Panc1 (cell line): Measurements from ENCODE around the gene GLI3. TPM values are rescaled to one million over a fixed set of nuclear protein-coding genes. Genes with fewer than 3 reads are reported as not detected.

Experiments
- ATAC-seq: fragments of 200-7000 bp; cut with Tn5 transposase; 2 replicates; pipeline ENCODE4 v1.9.1; 2020; ENCODE audit warnings: mild to moderate bottlenecking, moderate library complexity
- BruUV-seq: library from RNA; stranded (reverse); fragments of 400-500 nt; replicated peaks from 2 replicates; lab custom pipeline; 2021; lab: Mats Ljungman, UMichigan
- CTCF ChIA-PET: fragments of 300-600 bp; sonication (Branson Sonifier 250); formaldehyde crosslinking; loops from one replicate; lab custom pipeline; 2022; ENCODE audit warnings: antibody characterized with exemption; lab: Charles Lee
- POLR2A ChIA-PET: fragments of 300-600 bp; sonication (Branson Sonifier 250); formaldehyde crosslinking; loops from one replicate; lab custom pipeline; 2022; ENCODE audit warnings: antibody characterized with exemption; lab: Charles Lee
- DNase-seq: peaks from one replicate; pipeline ENCODE4 v3.0.0-alpha.2; 2010; ENCODE audit warnings: low read depth, low spot score
- H3K27ac ChIP-seq: 2 replicates; pipeline ENCODE4 v1.5.1; 2011; ENCODE audit warnings: mild to moderate bottlenecking, low read length, inconsistent platforms
- H3K27me3 ChIP-seq: fragments of 200-500 bp; sonication (Bioruptor generic); 2 replicates; pipeline ENCODE4 v1.6.0; 2014; ENCODE audit warnings: low read length, inconsistent platforms; ENCODE audit not compliant: control insufficient read depth, insufficient read depth
- H3K36me3 ChIP-seq: fragments of 200-500 bp; sonication (Bioruptor generic); 2 replicates; pipeline ENCODE4 v1.5.1; 2014; ENCODE audit warnings: inconsistent platforms, mild to moderate bottlenecking, low read length, moderate library complexity; ENCODE audit not compliant: control insufficient read depth, insufficient read depth
- H3K4me1 ChIP-seq: 2 replicates; pipeline ENCODE4 v1.5.1; 2011; ENCODE audit warnings: inconsistent platforms, mild to moderate bottlenecking, low read length, moderate library complexity; ENCODE audit not compliant: control insufficient read depth, insufficient read depth
- H3K4me3 ChIP-seq, 2 experiments: 2 replicates each; pipeline ENCODE4 v1.5.1; 2011 to 2012; ENCODE audit warnings: low read depth in 2 of 2, low read length in 2 of 2, mild to moderate bottlenecking in 2 of 2, inconsistent platforms in 1 of 2, moderate library complexity in 1 of 2
- H3K9me3 ChIP-seq: fragments of 200-500 bp; sonication (Bioruptor generic); 2 replicates; pipeline ENCODE4 v1.5.1; 2014; ENCODE audit warnings: low read depth, mild to moderate bottlenecking, inconsistent platforms, low read length, moderate library complexity; ENCODE audit not compliant: control insufficient read depth, insufficient read depth
- CTCF ChIP-seq: fragments of 450-650 bp; IDR thresholded peaks from 2 replicates; pipeline ENCODE4 v1.5.1; 2017; ENCODE audit warnings: mild to moderate bottlenecking
- POLR2AphosphoS5 ChIP-seq: IDR thresholded peaks from 2 replicates; pipeline ENCODE4 v1.6.1; 2012; ENCODE audit warnings: mild to moderate bottlenecking, low read depth, low read length, moderate library complexity
- REST ChIP-seq, 2 experiments: IDR thresholded peaks; 2 replicates each; pipeline ENCODE4 v1.6.1; 2011 to 2012; ENCODE audit warnings: low read depth in 2 of 2, control low read depth in 1 of 2, low read length in 1 of 2, mild to moderate bottlenecking in 1 of 2, moderate library complexity in 1 of 2; ENCODE audit not compliant: insufficient read depth in 1 of 2
- SIN3A ChIP-seq: IDR thresholded peaks from 2 replicates; pipeline ENCODE4 v1.6.1; 2012; ENCODE audit warnings: low read depth, mild to moderate bottlenecking, low read length, moderate library complexity, borderline replicate concordance; ENCODE audit not compliant: insufficient read depth
- TCF7L2 ChIP-seq: IDR thresholded peaks from 2 replicates; pipeline ENCODE4 v1.6.1; 2011; ENCODE audit warnings: mild to moderate bottlenecking, low read depth, low read length, inconsistent platforms
- in situ Hi-C: cut with HindIII; loops from 2 replicates; pipeline ENCODE4 v1.10.0; 2016; ENCODE audit warnings: low sequenced_read_pairs, low pct_unique_long_range_greater_than_20kb
- intact Hi-C: fragments of 100-400 bp; cut with micrococcal nuclease; formaldehyde crosslinking; loops from one replicate; pipeline ENCODE4 v1.10.0; 2022; ENCODE audit not compliant: unreplicated experiment
- total RNA-seq: library from RNA; stranded (reverse); gene quantifications from one replicate; pipeline ENCODE4 v1.2.1, GENCODE V29; 2021; ENCODE audit not compliant: unreplicated experiment

GLI3 gene
- total RNA-seq, 1 experiment from 2014 or later = 3.7 TPM

GRCh38 chr7:42068554-42069280, 168.3 kb downstream of the GLI3 start:
- POLR2A ChIA-PET = no interaction called here
- no peak overlapping the region for H3K27ac ChIP-seq
- no peak overlapping the region for H3K4me3 ChIP-seq
- CTCF ChIA-PET = no interaction called here
- in situ Hi-C loops (no loop called here), intact Hi-C loops (no loop called here)
- ATAC-seq = no peak
- no peaks in the 10 kb centered on the region for H3K9me3 ChIP-seq
- BruUV-seq = no TSS peak
- TF ChIP-seq POLR2AphosphoS5 (no peak), TCF7L2 (no peak), REST (IDR thresholded peaks at IDR 0.05; ENCODE audit: insufficient read depth in 1 of 2, low read depth in 2 of 2, low read length in 1 of 2) (no peak), CTCF (no peak), SIN3A (no peak)
- no peaks in the 10 kb centered on the region for H3K36me3 ChIP-seq
- DNase-seq = no peak
- H3K4me1 ChIP-seq = no peaks in the 10 kb centered on the region
- no peaks in the 10 kb centered on the region for H3K27me3 ChIP-seq

- TF ChIP-seq REST (IDR thresholded peaks at IDR 0.05; ENCODE audit: insufficient read depth in 1 of 2, low read depth in 2 of 2, low read length in 1 of 2) = no peak
- no peak for TF ChIP-seq TCF7L2
- Histone ChIP-seq H3K36me3 (no peaks in the 10 kb centered on the region), H3K4me1 (no peaks in the 10 kb centered on the region), H3K9me3 (no peaks in the 10 kb centered on the region), H3K4me3 (no peak overlapping the region), H3K27me3 (no peaks in the 10 kb centered on the region), H3K27ac (no peak overlapping the region)
- ChIA-PET POLR2A (no interaction called here), CTCF (no interaction called here)
- intact Hi-C loops (no loop called here), in situ Hi-C loops (no loop called here)
- ATAC-seq = no peak
- BruUV-seq = no TSS peak
- DNase-seq = no peak
These were observed 171.1 kb downstream of the GLI3 start for GRCh38 chr7:42065942-42066341.
